HEK293 (cell line): ENCODE results near the gene CDC37.

Experiments
- CTCF ChIA-PET: fragments of 350-600 bp; formaldehyde crosslinking; extraction: SDS; loops from one replicate; lab custom pipeline; 2021; ENCODE audit warnings: antibody characterized with exemption; lab: Yijun Ruan, JAX
- POLR2A ChIA-PET: fragments of 300-600 bp; formaldehyde crosslinking; extraction: SDS; loops from one replicate; lab custom pipeline; 2020; ENCODE audit warnings: antibody characterized with exemption, inconsistent platforms; lab: Yijun Ruan, JAX
- H3K27ac ChIP-seq: fragments of 200-500 bp; sonication (Bioruptor generic); 2 replicates; pipeline ENCODE4 v1.5.1; 2014; ENCODE audit warnings: low read depth, low read length, control low read depth, inconsistent platforms; ENCODE audit errors: extremely low read depth
- H3K36me3 ChIP-seq, 2 experiments: fragments of 200-500 bp in 1 of 2; sonication (Bioruptor generic) in 1 of 2; 1 replicate in 1 of 2; 2 replicates in 1 of 2; pipeline ENCODE4 v1.5.1; 2014 to 2017; ENCODE audit warnings: inconsistent platforms in 2 of 2, low read length in 2 of 2; ENCODE audit not compliant: control insufficient read depth in 2 of 2, insufficient read depth in 1 of 2
- H3K4me1 ChIP-seq: fragments of 200-500 bp; sonication (Bioruptor generic); 2 replicates; pipeline ENCODE4 v1.5.1; 2014; ENCODE audit warnings: mild to moderate bottlenecking, low read length, inconsistent platforms; ENCODE audit not compliant: control insufficient read depth, insufficient read depth
- H3K4me3 ChIP-seq: 2 replicates; pipeline ENCODE4 v1.5.1; 2011; ENCODE audit warnings: low read depth, mild to moderate bottlenecking, control low read depth, low read length, moderate library complexity
- H3K9me3 ChIP-seq: fragments of 200-500 bp; sonication (Bioruptor generic); 2 replicates; pipeline ENCODE4 v1.5.1; 2014; ENCODE audit warnings: low read depth, low read length, inconsistent platforms; ENCODE audit not compliant: control insufficient read depth, insufficient read depth
- FEZF1 ChIP-seq: fragments of 450-650 bp; formaldehyde crosslinking; IDR thresholded peaks from 2 replicates; pipeline ENCODE4 v1.5.1; 2016; ENCODE audit warnings: missing biosample characterization, missing genetic modification characterization
- HOXC10 ChIP-seq: sonication (generic); formaldehyde crosslinking; IDR thresholded peaks from 2 replicates; pipeline ENCODE4 v1.8.1; 2023; ENCODE audit warnings: mild to moderate bottlenecking, missing genetic modification reagents
- KLF8 ChIP-seq: fragments of 450-650 bp; formaldehyde crosslinking; IDR thresholded peaks from 2 replicates; pipeline ENCODE4 v1.5.1; 2016; ENCODE audit warnings: missing biosample characterization, missing genetic modification characterization
- MYNN ChIP-seq: fragments of 450-650 bp; formaldehyde crosslinking; IDR thresholded peaks from 2 replicates; pipeline ENCODE4 v1.5.1; 2016; ENCODE audit warnings: missing biosample characterization, missing genetic modification characterization, borderline replicate concordance
- PRDM1 ChIP-seq: fragments of 450-650 bp; formaldehyde crosslinking; IDR thresholded peaks from 2 replicates; pipeline ENCODE4; 2016; ENCODE audit warnings: missing biosample characterization, missing genetic modification characterization
- ZBTB7A ChIP-seq: fragments of 450-650 bp; formaldehyde crosslinking; IDR thresholded peaks from 2 replicates; pipeline ENCODE4 v1.5.1; 2016; ENCODE audit warnings: low read depth, missing biosample characterization, missing genetic modification characterization
- ZBTB8A ChIP-seq: fragments of 450-650 bp; formaldehyde crosslinking; IDR thresholded peaks from 2 replicates; pipeline ENCODE4 v1.5.1; 2016; ENCODE audit warnings: missing biosample characterization, missing genetic modification characterization
- ZIC2 ChIP-seq: fragments of 450-650 bp; formaldehyde crosslinking; IDR thresholded peaks from 2 replicates; pipeline ENCODE4 v1.5.1; 2016; ENCODE audit warnings: missing biosample characterization, missing genetic modification characterization
- ZNF114 ChIP-seq: fragments of 450-650 bp; formaldehyde crosslinking; IDR thresholded peaks from 2 replicates; pipeline ENCODE4 v1.5.0; 2017; ENCODE audit warnings: missing biosample characterization, missing genetic modification characterization
- ZNF157 ChIP-seq: fragments of 450-650 bp; formaldehyde crosslinking; IDR thresholded peaks from 2 replicates; pipeline ENCODE4 v1.5.1; 2016; ENCODE audit warnings: missing biosample characterization, missing genetic modification characterization
- ZNF19 ChIP-seq: fragments of 450-650 bp; formaldehyde crosslinking; IDR thresholded peaks from 2 replicates; pipeline ENCODE4; 2016; ENCODE audit warnings: missing biosample characterization, missing genetic modification characterization, low read depth
- ZNF366 ChIP-seq: fragments of 450-650 bp; formaldehyde crosslinking; conservative IDR thresholded peaks from 2 replicates; pipeline ENCODE4 v1.5.1; 2016; ENCODE audit warnings: missing biosample characterization, missing genetic modification characterization
- ZNF544 ChIP-seq: fragments of 450-650 bp; formaldehyde crosslinking; IDR thresholded peaks from 2 replicates; pipeline ENCODE4 v1.5.0; 2017; ENCODE audit warnings: missing biosample characterization, missing genetic modification characterization
- ZNF626 ChIP-seq: fragments of 450-650 bp; sonication (Bioruptor Pico); formaldehyde crosslinking; IDR thresholded peaks from 2 replicates; pipeline ENCODE4 v1.5.1; 2018; ENCODE audit warnings: missing biosample characterization, missing genetic modification characterization, inconsistent platforms
- ZNF785 ChIP-seq: fragments of 450-650 bp; formaldehyde crosslinking; IDR thresholded peaks from 2 replicates; pipeline ENCODE4 v1.5.1; 2016; ENCODE audit warnings: missing biosample characterization, missing genetic modification characterization
- ZSCAN23 ChIP-seq: fragments of 450-650 bp; formaldehyde crosslinking; IDR thresholded peaks from 2 replicates; pipeline ENCODE4 v1.5.1; 2016; ENCODE audit warnings: missing biosample characterization, missing genetic modification characterization
- TF ChIP-seq, protein P1 (sequence below): fragments of 450-650 bp; IDR thresholded peaks from 2 replicates; pipeline ENCODE4 v1.5.1; 2018; ENCODE audit warnings: missing biosample characterization, mild to moderate bottlenecking, missing genetic modification characterization
- TF ChIP-seq, protein P2 (sequence below): fragments of 450-650 bp; formaldehyde crosslinking; IDR thresholded peaks from 2 replicates; pipeline ENCODE4 v1.5.1; 2016; ENCODE audit warnings: missing biosample characterization, missing genetic modification characterization
- TF ChIP-seq, protein P3 (sequence below): fragments of 450-650 bp; formaldehyde crosslinking; IDR thresholded peaks from 2 replicates; pipeline ENCODE4 v1.5.1; 2016; ENCODE audit warnings: missing biosample characterization, missing genetic modification characterization, low read depth
- TF ChIP-seq, protein P4 (sequence below): fragments of 450-650 bp; formaldehyde crosslinking; IDR thresholded peaks from 2 replicates; pipeline ENCODE4 v1.5.1; 2016; ENCODE audit warnings: missing biosample characterization, missing genetic modification characterization

Gene CDC37

DNA sequence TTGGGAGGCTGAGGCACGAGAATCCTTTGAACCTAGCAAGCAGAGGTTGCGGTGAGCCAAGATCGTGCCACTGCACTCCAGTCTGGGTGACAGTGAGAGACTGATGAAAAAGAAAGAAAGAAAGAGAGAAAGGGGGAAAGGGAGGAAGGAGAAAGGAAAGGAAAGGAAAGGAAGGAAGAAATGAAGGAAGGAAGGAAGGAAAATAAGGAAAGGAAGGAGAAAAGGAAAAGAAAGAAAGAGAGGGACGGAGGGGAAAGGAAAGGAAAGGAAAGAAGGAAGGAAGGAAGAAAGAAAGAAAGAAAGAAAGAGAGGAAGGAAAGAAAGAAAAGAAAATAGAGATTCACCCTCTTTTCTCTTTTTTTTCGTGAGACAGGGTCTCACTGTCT lies 25.6 kb upstream of the CDC37 start:
- ChIA-PET CTCF (interaction anchor here (0.7 to 8.3 kb wide), 6 partner anchors 12 to 269 kb away, joined by 3 to 71 read pairs (median 4); partner anchors contain the start of gene CDC37), POLR2A (no interaction called here)
- Histone ChIP-seq H3K9me3 (no peaks in the 10 kb centered on the region), H3K36me3 (no peaks in the 10 kb centered on the region), H3K27ac (no peak overlapping the region), H3K4me3 (no peak overlapping the region), H3K4me1 (no peaks in the 10 kb centered on the region)
- TF ChIP-seq, protein P1, sequence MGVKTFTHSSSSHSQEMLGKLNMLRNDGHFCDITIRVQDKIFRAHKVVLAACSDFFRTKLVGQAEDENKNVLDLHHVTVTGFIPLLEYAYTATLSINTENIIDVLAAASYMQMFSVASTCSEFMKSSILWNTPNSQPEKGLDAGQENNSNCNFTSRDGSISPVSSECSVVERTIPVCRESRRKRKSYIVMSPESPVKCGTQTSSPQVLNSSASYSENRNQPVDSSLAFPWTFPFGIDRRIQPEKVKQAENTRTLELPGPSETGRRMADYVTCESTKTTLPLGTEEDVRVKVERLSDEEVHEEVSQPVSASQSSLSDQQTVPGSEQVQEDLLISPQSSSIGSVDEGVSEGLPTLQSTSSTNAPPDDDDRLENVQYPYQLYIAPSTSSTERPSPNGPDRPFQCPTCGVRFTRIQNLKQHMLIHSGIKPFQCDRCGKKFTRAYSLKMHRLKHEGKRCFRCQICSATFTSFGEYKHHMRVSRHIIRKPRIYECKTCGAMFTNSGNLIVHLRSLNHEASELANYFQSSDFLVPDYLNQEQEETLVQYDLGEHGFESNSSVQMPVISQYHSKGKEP (tag by site-specific recombination) = no peak
- TF ChIP-seq, protein P2, sequence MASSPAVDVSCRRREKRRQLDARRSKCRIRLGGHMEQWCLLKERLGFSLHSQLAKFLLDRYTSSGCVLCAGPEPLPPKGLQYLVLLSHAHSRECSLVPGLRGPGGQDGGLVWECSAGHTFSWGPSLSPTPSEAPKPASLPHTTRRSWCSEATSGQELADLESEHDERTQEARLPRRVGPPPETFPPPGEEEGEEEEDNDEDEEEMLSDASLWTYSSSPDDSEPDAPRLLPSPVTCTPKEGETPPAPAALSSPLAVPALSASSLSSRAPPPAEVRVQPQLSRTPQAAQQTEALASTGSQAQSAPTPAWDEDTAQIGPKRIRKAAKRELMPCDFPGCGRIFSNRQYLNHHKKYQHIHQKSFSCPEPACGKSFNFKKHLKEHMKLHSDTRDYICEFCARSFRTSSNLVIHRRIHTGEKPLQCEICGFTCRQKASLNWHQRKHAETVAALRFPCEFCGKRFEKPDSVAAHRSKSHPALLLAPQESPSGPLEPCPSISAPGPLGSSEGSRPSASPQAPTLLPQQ (tag by site-specific recombination) = no peak
- peak; percentile 100 for TF ChIP-seq PRDM1 (tag by site-specific recombination)
- TF ChIP-seq FEZF1 = no peak
- TF ChIP-seq ZNF544 = no peak
- TF ChIP-seq ZNF366 (tag by site-specific recombination) = peak; percentile 99

GRCh38 chr19:10427169-10427568 lies 23.8 kb upstream of the CDC37 start:
- H3K4me3 ChIP-seq = no peak overlapping the region
- H3K27ac ChIP-seq = no peak overlapping the region
- CTCF ChIA-PET = interaction anchor here (0.6 to 8.3 kb wide), 6 partner anchors 9 to 783 kb away, joined by 3 to 71 read pairs (median 10); partner anchors contain the start of gene CDC37

More at GRCh38 chr19:10427169-10427568, 23.8 kb upstream of the CDC37 start:
- TF ChIP-seq, protein P3, sequence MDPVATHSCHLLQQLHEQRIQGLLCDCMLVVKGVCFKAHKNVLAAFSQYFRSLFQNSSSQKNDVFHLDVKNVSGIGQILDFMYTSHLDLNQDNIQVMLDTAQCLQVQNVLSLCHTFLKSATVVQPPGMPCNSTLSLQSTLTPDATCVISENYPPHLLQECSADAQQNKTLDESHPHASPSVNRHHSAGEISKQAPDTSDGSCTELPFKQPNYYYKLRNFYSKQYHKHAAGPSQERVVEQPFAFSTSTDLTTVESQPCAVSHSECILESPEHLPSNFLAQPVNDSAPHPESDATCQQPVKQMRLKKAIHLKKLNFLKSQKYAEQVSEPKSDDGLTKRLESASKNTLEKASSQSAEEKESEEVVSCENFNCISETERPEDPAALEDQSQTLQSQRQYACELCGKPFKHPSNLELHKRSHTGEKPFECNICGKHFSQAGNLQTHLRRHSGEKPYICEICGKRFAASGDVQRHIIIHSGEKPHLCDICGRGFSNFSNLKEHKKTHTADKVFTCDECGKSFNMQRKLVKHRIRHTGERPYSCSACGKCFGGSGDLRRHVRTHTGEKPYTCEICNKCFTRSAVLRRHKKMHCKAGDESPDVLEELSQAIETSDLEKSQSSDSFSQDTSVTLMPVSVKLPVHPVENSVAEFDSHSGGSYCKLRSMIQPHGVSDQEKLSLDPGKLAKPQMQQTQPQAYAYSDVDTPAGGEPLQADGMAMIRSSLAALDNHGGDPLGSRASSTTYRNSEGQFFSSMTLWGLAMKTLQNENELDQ (tag by site-specific recombination) = no peak
- TF ChIP-seq HOXC10 = no peak
- no peak for TF ChIP-seq ZBTB7A (tag by site-specific recombination)
- no peak for TF ChIP-seq ZSCAN23 (tag by site-specific recombination)
- no peak for TF ChIP-seq ZNF114
- no peak for TF ChIP-seq ZNF157 (tag by site-specific recombination)
- TF ChIP-seq, protein P4, sequence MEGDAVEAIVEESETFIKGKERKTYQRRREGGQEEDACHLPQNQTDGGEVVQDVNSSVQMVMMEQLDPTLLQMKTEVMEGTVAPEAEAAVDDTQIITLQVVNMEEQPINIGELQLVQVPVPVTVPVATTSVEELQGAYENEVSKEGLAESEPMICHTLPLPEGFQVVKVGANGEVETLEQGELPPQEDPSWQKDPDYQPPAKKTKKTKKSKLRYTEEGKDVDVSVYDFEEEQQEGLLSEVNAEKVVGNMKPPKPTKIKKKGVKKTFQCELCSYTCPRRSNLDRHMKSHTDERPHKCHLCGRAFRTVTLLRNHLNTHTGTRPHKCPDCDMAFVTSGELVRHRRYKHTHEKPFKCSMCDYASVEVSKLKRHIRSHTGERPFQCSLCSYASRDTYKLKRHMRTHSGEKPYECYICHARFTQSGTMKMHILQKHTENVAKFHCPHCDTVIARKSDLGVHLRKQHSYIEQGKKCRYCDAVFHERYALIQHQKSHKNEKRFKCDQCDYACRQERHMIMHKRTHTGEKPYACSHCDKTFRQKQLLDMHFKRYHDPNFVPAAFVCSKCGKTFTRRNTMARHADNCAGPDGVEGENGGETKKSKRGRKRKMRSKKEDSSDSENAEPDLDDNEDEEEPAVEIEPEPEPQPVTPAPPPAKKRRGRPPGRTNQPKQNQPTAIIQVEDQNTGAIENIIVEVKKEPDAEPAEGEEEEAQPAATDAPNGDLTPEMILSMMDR = no peak
- TF ChIP-seq ZNF785 (tag by site-specific recombination) = no peak
- TF ChIP-seq ZBTB8A (tag by site-specific recombination) = no peak
- no peak for TF ChIP-seq ZNF19 (tag by site-specific recombination)
- TF ChIP-seq KLF8 (tag by site-specific recombination) = no peak
- TF ChIP-seq ZNF366 (tag by site-specific recombination) = no peak
- no peak for TF ChIP-seq ZIC2
- no peak for TF ChIP-seq MYNN (tag by site-specific recombination)
- no peak for TF ChIP-seq ZNF626 (tag by site-specific recombination)
- TF ChIP-seq, all 188 proteins: peak for 0
- POLR2A ChIA-PET = no interaction called here
- Histone ChIP-seq H3K4me1 (no peaks in the 10 kb centered on the region), H3K36me3 (no peaks in the 10 kb centered on the region), H3K9me3 (no peaks in the 10 kb centered on the region)
